Suprapubic skin (tissue), 4 donors: Measurements from ENCODE around the gene ZNF587.
"Not testable (repeated sequence)": the region's sequence is repeated elsewhere in the genome, so short reads cannot be mapped to it uniquely, and the experiment has no call there.

Experiments used
- EP300 ChIP-seq: sonication (generic); formaldehyde crosslinking; IDR thresholded peaks from one replicate; pipeline ENCODE4 v1.6.1; 2017; ENCODE audit warnings: antibody characterized with exemption
- POLR2AphosphoS5 ChIP-seq, 3 donors: sonication (generic); formaldehyde crosslinking; IDR thresholded peaks; one replicate each; pipeline ENCODE4 v1.6.1; 2017; ENCODE audit warnings: antibody characterized with exemption in 3 of 3
- TF ChIP-seq, protein P1 (sequence below), 2 donors: fragments of 200-600 bp in 1 of 2; fragments of 450-650 bp in 1 of 2; sonication (generic) in 1 of 2; IDR thresholded peaks; one replicate each; pipeline ENCODE4 v1.5.1; 2016 to 2019; ENCODE audit warnings: antibody characterized with exemption in 2 of 2, mild to moderate bottlenecking in 1 of 2, moderate library complexity in 1 of 2

DNA sequence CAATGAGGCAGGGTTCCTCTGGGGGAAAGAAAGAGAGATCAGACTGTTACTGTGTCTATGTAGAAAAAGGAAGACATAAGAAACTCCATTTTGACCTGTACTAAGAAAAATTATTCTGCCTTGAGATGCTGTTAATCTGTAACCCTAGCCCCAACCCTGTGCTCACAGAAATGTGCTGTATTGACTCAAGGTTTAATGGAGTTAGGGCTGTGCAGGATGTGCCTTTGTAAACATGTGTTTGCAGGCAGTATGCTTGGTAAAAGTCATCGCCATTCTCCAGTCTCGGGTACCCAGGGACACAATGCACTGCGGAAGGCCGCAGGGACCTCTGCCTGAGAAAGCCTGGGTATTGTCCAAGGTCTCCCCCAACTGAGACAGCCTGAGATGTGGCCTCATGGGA, 26.1 kb upstream of the ZNF587 start:
- TF ChIP-seq, protein P1, sequence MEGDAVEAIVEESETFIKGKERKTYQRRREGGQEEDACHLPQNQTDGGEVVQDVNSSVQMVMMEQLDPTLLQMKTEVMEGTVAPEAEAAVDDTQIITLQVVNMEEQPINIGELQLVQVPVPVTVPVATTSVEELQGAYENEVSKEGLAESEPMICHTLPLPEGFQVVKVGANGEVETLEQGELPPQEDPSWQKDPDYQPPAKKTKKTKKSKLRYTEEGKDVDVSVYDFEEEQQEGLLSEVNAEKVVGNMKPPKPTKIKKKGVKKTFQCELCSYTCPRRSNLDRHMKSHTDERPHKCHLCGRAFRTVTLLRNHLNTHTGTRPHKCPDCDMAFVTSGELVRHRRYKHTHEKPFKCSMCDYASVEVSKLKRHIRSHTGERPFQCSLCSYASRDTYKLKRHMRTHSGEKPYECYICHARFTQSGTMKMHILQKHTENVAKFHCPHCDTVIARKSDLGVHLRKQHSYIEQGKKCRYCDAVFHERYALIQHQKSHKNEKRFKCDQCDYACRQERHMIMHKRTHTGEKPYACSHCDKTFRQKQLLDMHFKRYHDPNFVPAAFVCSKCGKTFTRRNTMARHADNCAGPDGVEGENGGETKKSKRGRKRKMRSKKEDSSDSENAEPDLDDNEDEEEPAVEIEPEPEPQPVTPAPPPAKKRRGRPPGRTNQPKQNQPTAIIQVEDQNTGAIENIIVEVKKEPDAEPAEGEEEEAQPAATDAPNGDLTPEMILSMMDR (IDR thresholded peaks at IDR 0.05) = not testable (repeated sequence)
- TF ChIP-seq POLR2AphosphoS5 (IDR thresholded peaks at IDR 0.05); EP300: not testable (repeated sequence)
